Measurements from ENCODE around the gene RIMS3. TPM values are rescaled to one million over a fixed set of nuclear protein-coding genes. Genes with fewer than 3 reads are reported as not detected.
A peak's percentile ranks its signal among the peaks of the same experiment; 100 is the strongest.

The RIMS3 gene
- total RNA-seq, 1 experiment from 2014 or later, result 19.8 TPM

GRCh38 chr1:40711465-40712404, 46.3 kb upstream of the RIMS3 start:
- DNase-seq (ENCODE audit: low spot score) (no peak), ATAC-seq (no peak)
- H3K27ac Mint-ChIP-seq, result peak overlapping the region; percentile 70
- no peaks in the 10 kb centered on the region for H3K27me3 Mint-ChIP-seq (ENCODE audit: low read depth)
- TF ChIP-seq HMGA2 (CRISPR knock-in tag; IDR thresholded peaks at IDR 0.05) (no peak), NFE2L1 (CRISPR knock-in tag; IDR thresholded peaks at IDR 0.05) (no peak)
- peak overlapping the region; percentile 94 for H3K4me3 Mint-ChIP-seq
- H3K4me1 Mint-ChIP-seq, result peaks cover 41% of the 10 kb centered on the region
- ChIA-PET POLR2A (interaction anchor here (0.6 to 1.2 kb wide), 2 partner anchors 20 to 26 kb away, joined by 4 read pairs; partner anchors contain the start of gene NFYC), CTCF (interaction anchor here (2.0 to 3.1 kb wide), 2 partner anchors 11 to 62 kb away, joined by 6 to 11 read pairs; no protein-coding TSS in a partner anchor)
- peaks cover 9% of the 10 kb centered on the region for H3K36me3 Mint-ChIP-seq
- H3K9me3 Mint-ChIP-seq, result no peaks in the 10 kb centered on the region

DNA sequence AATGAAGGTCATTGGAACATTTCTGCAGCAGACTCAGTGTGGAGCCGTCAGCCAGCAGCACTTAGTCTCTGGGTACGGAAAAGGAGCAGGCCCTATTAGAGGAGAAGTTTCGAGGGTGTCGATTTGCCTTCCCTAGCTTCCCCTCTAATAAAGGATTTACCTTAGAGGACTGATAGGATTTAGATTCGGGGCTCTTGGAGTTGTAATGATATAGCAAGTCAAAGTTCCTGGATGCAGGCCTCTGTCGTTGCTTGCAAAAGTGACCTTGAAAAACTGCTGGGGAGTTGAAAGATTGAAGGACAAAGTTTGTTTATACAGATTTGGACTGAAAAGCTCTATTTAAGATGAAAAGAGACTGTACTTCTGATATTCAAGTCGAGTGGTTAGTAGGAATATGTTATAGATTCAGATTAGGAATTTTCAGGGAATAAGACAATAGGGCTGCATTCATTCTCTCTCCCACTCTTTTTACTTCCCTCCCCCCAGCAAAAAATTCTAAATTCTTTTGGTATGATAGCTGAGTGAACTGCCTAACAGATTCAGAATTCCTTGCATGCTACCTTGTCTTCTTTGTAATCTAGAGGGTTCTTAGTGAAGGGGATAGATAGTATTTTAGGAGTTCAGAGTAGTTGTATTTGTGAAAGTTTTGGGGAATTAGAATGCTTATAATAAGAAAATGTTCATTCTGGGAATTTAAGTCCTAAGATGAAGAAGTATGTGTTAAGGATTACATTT, 45.3 kb upstream of the RIMS3 start:
- ATAC-seq, result no peak
- CTCF ChIA-PET, result interaction anchor here (0.8 to 3.1 kb wide), 4 partner anchors 12 to 63 kb away, joined by 3 to 11 read pairs (median 6); partner anchors contain the start of gene NFYC

More for the DNA sequence above, 45.3 kb upstream of the RIMS3 start:
- no peak for TF ChIP-seq CTCF (IDR thresholded peaks at IDR 0.05)
- TF ChIP-seq ZNF281 (CRISPR knock-in tag; IDR thresholded peaks at IDR 0.05), result no peak
- TF ChIP-seq, protein P1, sequence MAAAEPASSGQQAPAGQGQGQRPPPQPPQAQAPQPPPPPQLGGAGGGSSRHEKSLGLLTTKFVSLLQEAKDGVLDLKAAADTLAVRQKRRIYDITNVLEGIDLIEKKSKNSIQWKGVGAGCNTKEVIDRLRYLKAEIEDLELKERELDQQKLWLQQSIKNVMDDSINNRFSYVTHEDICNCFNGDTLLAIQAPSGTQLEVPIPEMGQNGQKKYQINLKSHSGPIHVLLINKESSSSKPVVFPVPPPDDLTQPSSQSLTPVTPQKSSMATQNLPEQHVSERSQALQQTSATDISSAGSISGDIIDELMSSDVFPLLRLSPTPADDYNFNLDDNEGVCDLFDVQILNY (CRISPR knock-in tag; IDR thresholded peaks at IDR 0.05), result no peak
- TF ChIP-seq JUN (CRISPR knock-in tag; IDR thresholded peaks at IDR 0.05), result no peak
- TF ChIP-seq ZNF121 (CRISPR knock-in tag; IDR thresholded peaks at IDR 0.05), result no peak
- TF ChIP-seq MXD4 (CRISPR knock-in tag; IDR thresholded peaks at IDR 0.05; ENCODE audit: borderline replicate concordance), result no peak
- TF ChIP-seq, protein P2, sequence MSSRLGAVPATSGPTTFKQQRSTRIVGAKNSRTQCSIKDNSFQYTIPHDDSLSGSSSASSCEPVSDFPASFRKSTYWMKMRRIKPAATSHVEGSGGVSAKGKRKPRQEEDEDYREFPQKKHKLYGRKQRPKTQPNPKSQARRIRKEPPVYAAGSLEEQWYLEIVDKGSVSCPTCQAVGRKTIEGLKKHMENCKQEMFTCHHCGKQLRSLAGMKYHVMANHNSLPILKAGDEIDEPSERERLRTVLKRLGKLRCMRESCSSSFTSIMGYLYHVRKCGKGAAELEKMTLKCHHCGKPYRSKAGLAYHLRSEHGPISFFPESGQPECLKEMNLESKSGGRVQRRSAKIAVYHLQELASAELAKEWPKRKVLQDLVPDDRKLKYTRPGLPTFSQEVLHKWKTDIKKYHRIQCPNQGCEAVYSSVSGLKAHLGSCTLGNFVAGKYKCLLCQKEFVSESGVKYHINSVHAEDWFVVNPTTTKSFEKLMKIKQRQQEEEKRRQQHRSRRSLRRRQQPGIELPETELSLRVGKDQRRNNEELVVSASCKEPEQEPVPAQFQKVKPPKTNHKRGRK (CRISPR knock-in tag; IDR thresholded peaks at IDR 0.05; ENCODE audit: borderline replicate concordance), result no peak
- no peak for TF ChIP-seq CBFB (CRISPR knock-in tag; IDR thresholded peaks at IDR 0.05; ENCODE audit: low read depth)
- TF ChIP-seq, protein P3, sequence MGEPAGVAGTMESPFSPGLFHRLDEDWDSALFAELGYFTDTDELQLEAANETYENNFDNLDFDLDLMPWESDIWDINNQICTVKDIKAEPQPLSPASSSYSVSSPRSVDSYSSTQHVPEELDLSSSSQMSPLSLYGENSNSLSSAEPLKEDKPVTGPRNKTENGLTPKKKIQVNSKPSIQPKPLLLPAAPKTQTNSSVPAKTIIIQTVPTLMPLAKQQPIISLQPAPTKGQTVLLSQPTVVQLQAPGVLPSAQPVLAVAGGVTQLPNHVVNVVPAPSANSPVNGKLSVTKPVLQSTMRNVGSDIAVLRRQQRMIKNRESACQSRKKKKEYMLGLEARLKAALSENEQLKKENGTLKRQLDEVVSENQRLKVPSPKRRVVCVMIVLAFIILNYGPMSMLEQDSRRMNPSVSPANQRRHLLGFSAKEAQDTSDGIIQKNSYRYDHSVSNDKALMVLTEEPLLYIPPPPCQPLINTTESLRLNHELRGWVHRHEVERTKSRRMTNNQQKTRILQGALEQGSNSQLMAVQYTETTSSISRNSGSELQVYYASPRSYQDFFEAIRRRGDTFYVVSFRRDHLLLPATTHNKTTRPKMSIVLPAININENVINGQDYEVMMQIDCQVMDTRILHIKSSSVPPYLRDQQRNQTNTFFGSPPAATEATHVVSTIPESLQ (CRISPR knock-in tag; IDR thresholded peaks at IDR 0.05), result no peak
- Mint-ChIP-seq H3K4me3 (peak overlapping the region; percentile 94), H3K9me3 (no peaks in the 10 kb centered on the region), H3K4me1 (peaks cover 41% of the 10 kb centered on the region), H3K27ac (peak overlapping the region; percentile 99), H3K27me3 (ENCODE audit: low read depth) (no peaks in the 10 kb centered on the region), H3K36me3 (peaks cover 9% of the 10 kb centered on the region)
- DNase-seq (ENCODE audit: low spot score), result no peak
- POLR2A ChIA-PET, result interaction anchor here (1.2 to 3.9 kb wide), 2 partner anchors 19 kb away, joined by 4 to 39 read pairs; partner anchors contain the start of gene NFYC

All from WTC11 (cell line).